Measurements from ENCODE around the gene METTL14.
"Not testable (repeated sequence)": the region's sequence is repeated elsewhere in the genome, so short reads cannot be mapped to it uniquely, and the experiment has no call there.

METTL14 gene

DNA sequence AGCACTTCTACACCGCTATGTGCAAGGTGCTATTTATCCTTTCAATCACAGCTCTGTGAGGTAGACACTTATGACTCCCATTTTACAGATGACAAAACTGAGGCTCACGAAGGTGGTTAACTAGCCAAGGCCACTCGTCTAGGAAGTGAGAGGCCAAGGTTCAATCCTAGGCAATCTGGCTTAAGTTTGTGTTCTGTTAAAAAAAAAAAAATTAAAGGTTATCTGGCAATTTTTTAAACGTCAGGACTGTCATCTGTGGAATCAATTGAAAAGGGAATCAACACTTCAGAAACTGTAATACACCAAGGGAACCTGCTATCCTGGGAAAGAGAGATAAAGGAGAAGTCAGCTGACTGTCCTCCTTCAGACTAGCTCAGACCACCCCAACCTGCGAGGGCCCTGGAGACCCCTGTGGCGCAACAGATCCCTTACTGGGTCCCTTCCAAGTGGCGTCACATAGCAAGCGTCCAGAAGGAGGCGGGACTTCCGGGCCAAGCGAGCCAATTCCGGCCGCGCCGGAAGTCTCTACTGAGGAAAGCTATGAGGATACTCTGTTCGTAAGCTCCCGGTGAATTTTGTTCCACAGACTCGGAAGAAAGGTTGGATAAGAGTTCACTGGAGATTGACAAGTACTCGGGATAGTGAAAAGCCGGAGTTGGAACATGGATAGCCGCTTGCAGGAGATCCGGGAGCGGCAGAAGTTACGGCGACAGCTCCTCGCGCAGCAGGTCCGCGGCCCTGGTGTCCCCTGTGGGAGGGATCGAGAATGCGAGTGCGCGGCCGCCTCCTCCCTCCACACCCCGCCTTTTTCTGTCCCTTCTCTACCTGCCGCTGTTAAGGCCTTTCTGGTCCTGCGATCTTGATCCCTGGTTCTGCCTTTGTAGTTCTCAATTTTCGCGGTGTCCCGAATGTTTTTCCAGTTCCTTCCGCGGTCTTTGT, at the start of gene METTL14:
Gene METTL14, plus strand, starts transcription at position 520 of the 939 bp plus-strand sequence. Its CDS starts 143 bp downstream, at position 663.
- DNase-seq (ENCODE audit: low read depth in 2 of 2) = peak; percentile 79 to 81

DNA sequence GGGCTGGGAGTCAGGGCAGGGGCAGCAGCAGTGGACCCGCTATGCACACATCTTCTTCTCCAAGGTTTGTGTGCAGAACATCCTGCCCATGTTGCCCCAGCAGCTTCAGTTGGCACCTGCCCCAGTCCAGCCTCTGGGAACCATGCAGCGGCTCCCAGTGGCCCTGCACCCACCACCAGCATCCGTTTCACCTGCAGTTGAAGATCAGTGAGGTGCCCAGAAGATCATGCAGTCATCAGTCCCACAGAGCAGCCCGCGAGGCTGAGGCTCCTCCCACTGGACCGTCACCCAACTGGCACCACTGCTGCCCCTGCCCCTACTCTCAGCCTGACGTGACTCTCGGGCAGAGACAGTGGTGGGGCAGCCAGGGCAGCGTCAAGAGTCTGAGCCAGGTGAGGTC, 49.1 kb upstream of the METTL14 start:
- not testable (repeated sequence) for DNase-seq (ENCODE audit: low read depth in 2 of 2)

DNA sequence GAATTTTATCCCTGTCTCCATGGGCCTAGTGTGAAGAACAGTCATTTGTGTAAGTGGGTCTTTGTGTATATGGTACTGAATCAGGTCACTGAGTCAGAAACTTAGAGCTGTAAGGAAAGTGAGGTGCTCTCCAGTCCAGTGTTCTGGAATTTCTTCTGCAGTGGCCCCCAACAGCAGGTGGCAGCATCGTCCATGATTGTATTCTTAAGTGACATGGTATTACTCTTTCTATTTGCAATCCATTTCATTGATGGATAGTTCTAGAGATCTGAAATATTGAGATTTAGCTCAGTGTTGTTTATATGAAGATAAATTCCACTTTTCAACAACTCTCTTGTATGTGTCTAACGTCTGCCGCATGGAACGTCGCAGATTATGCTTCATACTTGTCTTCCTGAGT, 20.5 kb upstream of the METTL14 start:
- not testable (repeated sequence) for DNase-seq (ENCODE audit: low read depth in 2 of 2)

DNA sequence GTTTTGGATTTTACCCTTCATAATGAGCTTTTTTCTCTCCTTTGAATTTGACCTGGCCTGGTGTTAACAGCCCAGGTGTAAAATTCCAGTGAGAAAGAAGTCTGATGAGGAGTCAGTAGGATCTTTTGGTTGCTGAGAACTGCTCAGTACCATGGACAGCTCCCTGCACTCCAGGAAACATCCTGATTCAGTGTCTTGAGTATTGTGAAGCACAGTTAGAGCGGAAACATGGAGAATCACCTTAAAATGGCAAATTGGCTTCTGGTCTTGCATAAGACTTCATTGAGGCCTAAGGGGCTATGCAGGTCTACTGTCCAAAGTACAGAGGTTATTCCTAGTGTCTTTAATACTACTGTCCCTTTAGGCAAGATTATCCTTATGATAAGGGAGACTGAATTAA, 16.0 kb upstream of the METTL14 start:
- peak; percentile 34 to 42 for DNase-seq (ENCODE audit: low read depth in 2 of 2)

DNA sequence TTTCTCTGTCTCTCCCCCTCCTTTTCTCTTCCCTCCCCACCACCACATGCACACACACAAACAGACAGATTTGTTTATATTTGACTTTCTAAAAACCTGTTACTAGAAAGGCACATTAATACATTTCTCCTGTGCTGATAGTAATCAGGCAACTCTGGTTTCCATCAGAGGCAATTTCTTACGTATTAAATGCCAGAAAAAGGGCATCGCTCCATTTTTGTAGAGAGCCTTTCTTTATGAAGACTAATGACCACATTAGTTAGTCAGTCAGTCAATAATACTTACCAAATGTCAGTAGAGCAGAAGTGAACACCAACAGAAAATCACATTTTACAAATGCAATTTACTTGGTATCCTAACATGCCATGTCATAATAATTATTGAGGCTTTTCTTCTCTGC, 14.2 kb upstream of the METTL14 start:
- not testable (repeated sequence) for DNase-seq (ENCODE audit: low read depth in 2 of 2)

- no peak for DNase-seq (ENCODE audit: low read depth in 2 of 2)
These were observed 9.1 kb upstream of the METTL14 start for GRCh38 chr4:118676128-118676527.

DNA sequence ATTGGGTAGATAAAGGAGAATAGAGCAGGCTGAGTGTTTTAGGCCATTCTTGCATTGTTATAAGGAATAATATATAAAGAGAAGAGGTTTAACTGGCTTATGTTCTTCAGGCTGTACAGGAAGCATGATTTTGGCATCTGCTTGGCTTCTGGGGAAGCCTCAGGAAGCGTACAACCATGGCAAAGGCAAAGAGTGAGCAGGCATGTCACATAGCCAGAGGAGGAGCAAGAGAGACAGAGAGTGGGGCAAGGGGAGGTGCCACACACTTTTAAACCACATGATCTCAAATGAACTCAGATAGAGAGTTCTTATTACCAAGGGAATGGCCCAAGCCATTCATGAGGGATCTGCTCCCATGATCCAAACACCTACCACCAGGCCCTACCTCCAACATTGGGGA, 4.4 kb upstream of the METTL14 start:
- no peak for DNase-seq (ENCODE audit: low read depth in 2 of 2)

- DNase-seq (ENCODE audit: low read depth in 2 of 2) = peak in 1 of 2 experiments; percentile 13
These were observed 2.3 kb upstream of the METTL14 start for GRCh38 chr4:118682928-118683327.

DNA sequence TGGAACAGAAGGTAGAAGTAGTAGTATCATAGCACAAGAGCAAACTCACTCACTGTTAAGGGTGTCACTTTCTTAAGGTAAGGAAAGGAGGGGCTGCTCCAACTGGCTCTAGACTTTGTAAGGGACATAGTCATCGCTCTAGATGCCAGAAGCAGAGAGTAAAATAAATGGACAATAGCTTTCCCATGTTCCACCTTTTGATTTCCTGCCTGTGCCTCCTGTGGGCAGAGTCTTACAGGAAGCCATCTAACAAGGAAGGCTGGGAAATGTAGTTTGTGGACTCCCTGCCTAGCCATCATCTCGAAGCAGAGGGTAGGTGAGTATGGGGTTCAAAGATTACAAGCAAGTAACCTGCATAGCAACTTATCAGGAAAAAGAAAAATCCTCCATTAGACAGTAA, 1.7 kb upstream of the METTL14 start:
- DNase-seq (ENCODE audit: low read depth in 2 of 2) = no peak

- DNase-seq (ENCODE audit: low read depth in 2 of 2) = no peak
These were observed 17.9 kb downstream of the METTL14 start for GRCh38 chr4:118703118-118703517.

GRCh38 chr4:118711052-118711451, 25.9 kb downstream of the METTL14 start:
- peak in 1 of 2 experiments; percentile 18 for DNase-seq (ENCODE audit: low read depth in 2 of 2)

DNA sequence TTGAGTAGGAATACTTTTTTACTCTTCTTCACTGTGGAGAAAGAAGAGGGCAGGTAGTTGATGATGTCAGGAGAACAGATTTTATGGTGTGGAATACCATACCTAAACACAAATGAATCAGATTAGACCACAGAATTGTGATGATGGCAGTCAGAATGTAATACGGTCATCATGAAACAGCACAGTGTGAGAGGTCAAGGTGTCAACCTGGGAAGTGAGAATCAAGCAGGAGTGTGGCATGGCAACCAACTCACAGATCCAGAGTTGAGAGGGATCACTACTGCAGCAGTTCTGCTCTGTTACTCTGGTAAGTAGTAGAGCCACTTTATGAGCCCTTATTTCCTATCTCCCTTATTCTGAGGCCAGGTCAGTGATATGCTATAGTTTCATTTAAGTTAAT, 27.7 kb downstream of the METTL14 start:
- no peak for DNase-seq (ENCODE audit: low read depth in 2 of 2)

DNA sequence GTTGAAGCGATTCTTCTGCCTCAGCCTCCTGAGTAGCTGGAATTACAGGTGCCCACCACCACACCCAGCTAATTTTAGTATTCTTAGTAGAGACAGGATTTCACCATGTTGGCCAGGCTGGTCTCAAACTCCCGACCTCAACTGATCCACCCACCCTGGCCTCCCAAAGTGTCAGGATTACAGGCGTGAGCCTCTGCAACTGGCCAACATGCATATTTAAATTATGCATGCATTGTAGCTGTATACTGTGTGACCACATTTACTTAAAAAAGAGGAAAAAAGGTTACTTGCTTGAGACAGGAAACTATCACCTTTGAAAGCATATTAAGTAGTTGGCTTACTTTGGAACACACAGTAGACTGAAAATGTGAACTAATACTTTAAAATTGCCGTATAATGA, 29.5 kb downstream of the METTL14 start:
- no peak for DNase-seq (ENCODE audit: low read depth in 2 of 2)

DNA sequence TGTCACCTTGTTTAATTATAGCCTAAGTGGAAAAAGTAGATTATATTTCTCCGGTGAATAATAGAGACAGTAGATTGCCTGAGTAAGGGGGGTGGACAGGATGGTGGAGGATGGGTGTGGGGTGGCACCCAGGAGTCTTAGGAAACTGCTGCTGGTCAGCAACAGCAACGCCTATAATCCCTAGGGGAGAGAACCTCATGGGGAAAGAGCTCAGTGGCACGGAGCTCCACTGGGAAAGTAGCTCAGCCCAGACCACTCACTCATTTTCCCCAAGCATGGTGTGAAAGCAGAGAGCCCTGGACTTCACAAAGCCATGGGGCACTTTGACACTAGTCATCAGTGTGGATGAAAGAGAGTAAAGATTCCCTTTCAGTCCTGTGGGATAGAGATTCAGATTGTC, 31.1 kb downstream of the METTL14 start:
- DNase-seq (ENCODE audit: low read depth in 2 of 2) = no peak

- no peak for DNase-seq (ENCODE audit: low read depth in 2 of 2)
These were observed 33.4 kb downstream of the METTL14 start for GRCh38 chr4:118718511-118719170.

DNA sequence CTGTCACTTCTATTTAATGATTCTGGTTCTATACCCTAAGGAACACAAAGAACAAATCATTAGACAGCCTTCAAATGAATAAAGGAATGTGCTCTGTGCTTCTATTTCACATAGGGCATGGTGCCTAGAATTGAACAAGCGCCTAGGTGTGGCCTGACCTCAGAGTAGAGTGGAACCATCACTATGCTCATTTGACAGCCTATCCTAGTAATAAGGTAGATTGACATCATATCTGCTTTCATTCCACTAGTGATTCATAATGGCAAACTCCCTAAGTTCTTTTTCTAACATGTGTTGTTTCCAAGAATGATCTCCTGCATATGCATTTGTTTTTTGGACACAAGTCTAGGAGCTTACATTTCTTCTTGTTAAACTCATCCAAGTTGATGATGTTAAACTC, 36.6 kb downstream of the METTL14 start:
- no peak for DNase-seq (ENCODE audit: low read depth in 2 of 2)

DNA sequence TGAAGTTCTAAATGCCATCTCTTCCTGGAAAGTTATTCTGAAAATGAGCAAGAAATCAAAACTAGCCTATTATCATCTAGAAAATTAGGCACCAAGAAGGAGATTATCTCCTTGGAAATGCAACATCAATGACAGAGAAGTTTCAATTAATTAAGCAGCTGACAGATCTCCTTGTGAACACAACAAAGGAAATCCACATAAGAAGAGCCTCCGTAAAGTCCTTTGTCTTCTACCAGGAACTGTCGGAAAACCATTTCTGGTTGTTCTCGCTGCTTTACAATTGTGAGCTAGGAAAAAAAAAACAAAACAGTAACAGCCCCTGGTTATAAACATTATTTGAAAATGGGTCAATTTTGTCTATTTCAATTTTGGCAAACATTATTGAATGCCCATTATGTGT, 38.2 kb downstream of the METTL14 start:
- no peak for DNase-seq (ENCODE audit: low read depth in 2 of 2)

DNA sequence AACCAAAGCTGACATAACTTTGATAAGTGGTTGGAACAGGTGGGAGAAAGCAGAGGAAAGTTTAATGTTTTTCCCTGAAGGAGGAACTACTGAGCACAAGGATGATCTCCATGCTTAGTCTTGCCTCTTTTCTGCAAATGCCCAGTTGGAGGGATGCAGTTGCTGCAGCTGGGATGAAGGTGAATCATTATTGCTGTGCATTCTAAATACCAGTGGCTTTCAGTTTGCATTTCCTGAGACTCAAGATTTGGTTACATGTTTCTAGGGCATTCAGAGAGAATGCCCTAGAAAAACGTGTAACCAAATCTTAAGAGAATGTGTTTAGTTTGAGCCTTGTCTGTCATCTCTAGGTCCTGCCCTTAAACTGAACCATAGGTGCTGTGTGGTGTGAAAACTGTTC, 42.2 kb downstream of the METTL14 start:
- DNase-seq (ENCODE audit: low read depth in 2 of 2) = no peak

DNA sequence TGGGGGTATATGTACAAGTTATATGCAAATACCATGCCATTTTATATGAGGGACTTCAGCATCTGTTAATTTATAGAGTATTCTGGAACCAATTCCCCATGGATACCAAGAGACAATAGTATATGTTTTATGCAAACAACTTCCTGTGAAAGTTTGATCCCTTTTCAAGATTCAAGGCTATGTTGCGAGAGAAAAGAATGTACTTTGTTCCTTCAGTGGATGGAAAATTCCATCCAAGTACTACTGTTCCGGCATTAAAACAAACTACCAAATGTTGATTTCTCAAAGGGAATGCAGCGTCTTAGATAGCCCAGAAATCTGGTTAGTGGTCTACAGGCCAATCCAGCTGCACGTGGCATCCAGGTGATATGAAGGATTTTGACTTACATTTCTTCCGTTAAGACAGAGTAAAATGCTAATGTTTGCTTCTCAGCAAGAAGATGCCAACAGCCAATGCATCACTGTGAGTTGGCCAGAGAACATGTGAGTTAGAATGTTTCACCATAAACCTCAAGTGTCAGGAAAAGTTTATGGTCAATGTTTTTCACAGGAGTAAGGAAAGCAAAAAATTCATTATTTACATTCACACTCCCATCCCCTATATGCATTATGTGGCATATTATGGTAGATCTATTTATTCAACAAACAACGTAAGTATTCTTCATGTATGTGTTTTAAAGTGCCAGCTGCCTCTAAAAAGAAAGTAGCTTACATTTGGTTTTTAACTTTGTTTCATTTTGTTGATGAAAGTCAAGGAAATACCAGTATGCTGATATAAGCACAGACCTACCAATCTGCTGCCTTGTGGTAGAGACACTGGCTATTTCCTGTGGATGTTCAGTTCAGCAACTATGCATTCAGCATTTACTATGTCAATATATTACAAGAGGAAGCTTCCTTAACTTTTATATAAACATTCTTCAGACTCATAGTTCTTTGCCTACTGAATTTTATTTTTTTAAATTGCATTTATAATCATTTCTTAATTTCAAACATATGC, 44.4 kb downstream of the METTL14 start:
- peak in 1 of 2 experiments; percentile 47 for DNase-seq (ENCODE audit: low read depth in 2 of 2)

DNA sequence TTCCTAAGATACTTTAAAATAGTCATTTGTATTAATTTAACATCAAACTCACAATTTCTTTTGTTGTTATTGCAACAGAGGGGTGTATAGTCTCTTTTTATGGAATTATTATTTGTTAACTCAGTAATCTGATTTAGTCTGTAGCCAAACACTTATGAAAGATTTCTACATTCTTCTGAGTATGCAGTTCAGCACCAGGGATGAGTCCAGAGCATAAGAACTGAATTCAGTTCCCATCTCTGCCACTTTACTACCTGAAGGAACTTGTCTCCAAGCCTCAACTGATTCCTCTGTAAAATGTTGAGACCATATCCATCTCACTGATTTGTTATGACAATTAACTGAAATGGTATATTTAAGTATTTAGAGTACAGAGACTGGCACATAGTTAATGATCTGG, 45.5 kb downstream of the METTL14 start:
- DNase-seq (ENCODE audit: low read depth in 2 of 2) = no peak

- DNase-seq (ENCODE audit: low read depth in 2 of 2) = no peak
These were observed 47.6 kb downstream of the METTL14 start for GRCh38 chr4:118732591-118733330.
